Fibroblast of skin of abdomen (primary cell): ENCODE results near the gene ASB10. TPM values are rescaled to one million over a fixed set of nuclear protein-coding genes. Genes with fewer than 3 reads are reported as not detected.

Source experiments
- DNase-seq: peaks from one replicate; pipeline ENCODE4 v3.0.0-alpha.2; 2013
- polyA plus RNA-seq, 2 experiments: library from polyadenylated mRNA; unstranded; fragments of 120-200 nt; gene quantifications; one replicate each; pipeline ENCODE4 v1.2.1, GENCODE V29; 2013; ENCODE audit not compliant: insufficient read length in 2 of 2

ASB10 gene
- not detected for polyA plus RNA-seq (2013, experiment 1 of 2; ENCODE audit: insufficient read length)
- not detected for polyA plus RNA-seq (2013, experiment 2 of 2; ENCODE audit: insufficient read length)

GRCh38 chr7:151186640-151187408 is at the start of gene ASB10:
TSS of gene ASB10 (minus strand) at chr7:151187250. CDS start at chr7:151187130, 120 bp downstream.
- DNase-seq, result no peak

- no peak for DNase-seq
Measured at GRCh38 chr7:151236406-151236805, 49.4 kb upstream of the ASB10 start.

GRCh38 chr7:151235091-151235787 is 48.2 kb upstream of the ASB10 start:
- no peak for DNase-seq

GRCh38 chr7:151233804-151234203 is 46.8 kb upstream of the ASB10 start:
- DNase-seq, result no peak

GRCh38 chr7:151232917-151233701 is 46.1 kb upstream of the ASB10 start:
- DNase-seq, result peak; percentile 75

- DNase-seq, result peak; percentile 85
Measured at GRCh38 chr7:151232091-151232916, 45.3 kb upstream of the ASB10 start, which contains the start of gene CHPF2. TSS of gene CHPF2 (plus strand) at chr7:151232483. CDS start at chr7:151234012, 1,529 bp downstream.

GRCh38 chr7:151231080-151231479 is 44.0 kb upstream of the ASB10 start:
- no peak for DNase-seq

GRCh38 chr7:151229249-151229648 is 42.2 kb upstream of the ASB10 start:
- no peak for DNase-seq

- no peak for DNase-seq
Measured at GRCh38 chr7:151228024-151228866, 41.2 kb upstream of the ASB10 start.

GRCh38 chr7:151226875-151227782 is 40.1 kb upstream of the ASB10 start, which contains the start of gene ABCF2:
TSS of gene ABCF2 (minus strand) at chr7:151227205. CDS start at chr7:151226458, 747 bp downstream.
- DNase-seq, result peak; percentile 99

- no peak for DNase-seq
Measured at GRCh38 chr7:151226560-151226874, 39.5 kb upstream of the ASB10 start.

GRCh38 chr7:151225948-151226510 is 39.0 kb upstream of the ASB10 start:
- DNase-seq, result no peak

- no peak for DNase-seq
Measured at GRCh38 chr7:151223728-151224127, 36.7 kb upstream of the ASB10 start.

GRCh38 chr7:151218170-151218569 is 31.1 kb upstream of the ASB10 start:
- DNase-seq, result no peak

- DNase-seq, result no peak
Measured at GRCh38 chr7:151215396-151215795, 28.3 kb upstream of the ASB10 start.

- DNase-seq, result no peak
Measured at GRCh38 chr7:151213826-151214225, 26.8 kb upstream of the ASB10 start.

GRCh38 chr7:151212626-151213025 is 25.6 kb upstream of the ASB10 start:
- DNase-seq, result no peak

GRCh38 chr7:151211155-151211772 is 24.2 kb upstream of the ASB10 start:
- DNase-seq, result no peak
